HPDE6-E6E7 (cell line): ENCODE results near the gene ZNF296.
A peak's percentile ranks its signal among the peaks of the same experiment; 100 is the strongest.

ENCODE experiments used
- DNase-seq: peaks from one replicate; pipeline ENCODE4 v3.0.0; 2011; ENCODE audit warnings: missing footprints; ENCODE audit errors: extremely low spot score

The ZNF296 gene

GRCh38 chr19:45103508-45104319 lies 27.4 kb upstream of the ZNF296 start:
- no peak for DNase-seq

GRCh38 chr19:45103156-45103507 lies 26.9 kb upstream of the ZNF296 start:
- DNase-seq, result no peak

- DNase-seq, result no peak
Measured at GRCh38 chr19:45102481-45102880, 26.2 kb upstream of the ZNF296 start.

- DNase-seq, result no peak
Measured at GRCh38 chr19:45101806-45102205, 25.5 kb upstream of the ZNF296 start.

GRCh38 chr19:45100846-45101252 lies 24.6 kb upstream of the ZNF296 start:
- no peak for DNase-seq

- no peak for DNase-seq
Measured at GRCh38 chr19:45100201-45100600, 23.9 kb upstream of the ZNF296 start.

- DNase-seq, result no peak
Measured at GRCh38 chr19:45099467-45100191, 23.4 kb upstream of the ZNF296 start.

GRCh38 chr19:45098521-45099466 lies 22.5 kb upstream of the ZNF296 start:
- no peak for DNase-seq

GRCh38 chr19:45097776-45098520 lies 21.7 kb upstream of the ZNF296 start:
- DNase-seq, result peak; percentile 87

GRCh38 chr19:45097450-45097775 lies 21.1 kb upstream of the ZNF296 start:
- DNase-seq, result no peak

GRCh38 chr19:45096700-45097099 lies 20.4 kb upstream of the ZNF296 start:
- no peak for DNase-seq

- DNase-seq, result no peak
Measured at GRCh38 chr19:45095496-45096413, 19.5 kb upstream of the ZNF296 start.

- no peak for DNase-seq
Measured at GRCh38 chr19:45094707-45095106, 18.4 kb upstream of the ZNF296 start.

GRCh38 chr19:45094137-45094536 lies 17.9 kb upstream of the ZNF296 start:
- DNase-seq, result no peak

- peak; percentile 91 for DNase-seq
Measured at GRCh38 chr19:45092747-45093678, 16.7 kb upstream of the ZNF296 start, which contains the start of gene PPP1R37. PPP1R37 (plus strand) TSS chr19:45093179; CDS start chr19:45093326, 147 bp downstream.

- peak; percentile 94 for DNase-seq
Measured at GRCh38 chr19:45091031-45091923, 15.0 kb upstream of the ZNF296 start.

- DNase-seq, result no peak
Measured at GRCh38 chr19:45090606-45091005, 14.3 kb upstream of the ZNF296 start.

- DNase-seq, result no peak
Measured at GRCh38 chr19:45090034-45090433, 13.8 kb upstream of the ZNF296 start.
